B cell (primary cell): ENCODE data around the gene CERCAM. TPM values are rescaled to one million over a fixed set of nuclear protein-coding genes. Genes with fewer than 3 reads are reported as not detected.
"Not testable (repeated sequence)": the region's sequence is repeated elsewhere in the genome, so short reads cannot be mapped to it uniquely, and the experiment has no call there.

ENCODE experiments used
- ATAC-seq: fragments of 200-7000 bp; cut with Tn5 transposase; one replicate; pipeline ENCODE4 v1.10.0; 2021; ENCODE audit warnings: low read depth, mild to moderate bottlenecking, moderate number of reproducible peaks, moderate library complexity
- CTCF ChIA-PET: fragments of 350-600 bp; sonication (Branson Sonifier 250); formaldehyde crosslinking; loops from one replicate; lab custom pipeline; 2021; ENCODE audit warnings: antibody characterized with exemption, inconsistent platforms; lab: Charles Lee
- POLR2A ChIA-PET: fragments of 350-600 bp; sonication (Branson Sonifier 250); formaldehyde crosslinking; loops from one replicate; lab custom pipeline; 2021; ENCODE audit warnings: antibody characterized with exemption; lab: Charles Lee
- DNase-seq: peaks from one replicate; pipeline ENCODE4 v3.0.0; 2013
- H2AFZ ChIP-seq: 2 replicates; pipeline ENCODE4 v1.6.1; 2012; ENCODE audit warnings: mild to moderate bottlenecking, low read depth, low read length; ENCODE audit not compliant: insufficient read depth, poor library complexity, severe bottlenecking
- H3K27ac ChIP-seq, 2 donors: 1 replicate in 1 of 2; 2 replicates in 1 of 2; pipeline ENCODE4 v1.5.1; 2012 to 2013; ENCODE audit warnings: low read length in 2 of 2, mild to moderate bottlenecking in 2 of 2, moderate library complexity in 1 of 2
- H3K27me3 ChIP-seq, 4 experiments: fragments of 200-600 bp in 1 of 4; sonication (generic) in 1 of 4; replicated peaks in 1 of 4; 1 replicate in 2 of 4; 2 replicates in 2 of 4; pipeline versions ENCODE4 v1.6.1 to v1.7.0; 2013 to 2016; ENCODE audit warnings: low read length in 3 of 4, mild to moderate bottlenecking in 2 of 4, mixed read lengths in 1 of 4, moderate library complexity in 1 of 4; ENCODE audit not compliant: insufficient read depth in 4 of 4, control insufficient read depth in 3 of 4; ENCODE audit errors: control extremely low read depth in 1 of 4
- H3K36me3 ChIP-seq, 2 experiments: replicated peaks in 1 of 2; 1 replicate in 1 of 2; 2 replicates in 1 of 2; pipeline versions ENCODE4 v1.6.1 to v1.7.1; 2013; ENCODE audit warnings: low read length in 1 of 2; ENCODE audit not compliant: insufficient read depth in 2 of 2, control insufficient read depth in 1 of 2; ENCODE audit errors: control extremely low read depth in 1 of 2, extremely low read depth in 1 of 2
- H3K4me1 ChIP-seq, 2 donors: fragments of 200-600 bp in 1 of 2; sonication (generic) in 1 of 2; 1 replicate in 1 of 2; 2 replicates in 1 of 2; pipeline versions ENCODE4 v1.5.1 to v1.6.1; 2013 to 2017; ENCODE audit warnings: low read length in 2 of 2; ENCODE audit not compliant: control insufficient read depth in 2 of 2, insufficient read depth in 2 of 2
- H3K4me2 ChIP-seq: replicated peaks from 2 replicates; pipeline ENCODE3; 2012; ENCODE audit warnings: mild to moderate bottlenecking, low read depth, low read length; ENCODE audit not compliant: poor library complexity, severe bottlenecking
- H3K4me3 ChIP-seq, 5 experiments: fragments of 200-600 bp in 1 of 5; sonication (generic) in 1 of 5; 1 replicate in 3 of 5; 2 replicates in 2 of 5; pipeline versions ENCODE4 v1.5.1 to v1.7.0; 2011 to 2016; ENCODE audit warnings: low read length in 4 of 5, mild to moderate bottlenecking in 4 of 5, low read depth in 2 of 5, control low read depth in 1 of 5, moderate library complexity in 1 of 5; ENCODE audit not compliant: insufficient read depth in 1 of 5; ENCODE audit errors: control extremely low read depth in 1 of 5, extremely low read depth in 1 of 5
- H3K79me2 ChIP-seq: fragments of 200-600 bp; sonication (generic); one replicate; pipeline ENCODE4 v1.6.0; 2016; ENCODE audit warnings: low read length; ENCODE audit not compliant: control insufficient read depth, insufficient read depth
- H3K9ac ChIP-seq: fragments of 200-600 bp; sonication (generic); 2 replicates; pipeline ENCODE4 v1.6.1; 2017; ENCODE audit warnings: mild to moderate bottlenecking, low read length, moderate library complexity
- H3K9me3 ChIP-seq, 3 donors: one replicate each; pipeline versions ENCODE4 v1.6.1 to v1.7.1; 2013; ENCODE audit warnings: low read length in 2 of 3; ENCODE audit not compliant: control insufficient read depth in 2 of 3, insufficient read depth in 1 of 3; ENCODE audit errors: control extremely low read depth in 1 of 3
- H4K20me1 ChIP-seq: 2 replicates; pipeline ENCODE4 v1.6.0; 2012; ENCODE audit warnings: mild to moderate bottlenecking, low read length; ENCODE audit not compliant: insufficient read depth, control insufficient read depth, poor library complexity, severe bottlenecking
- H3K27ac Mint-ChIP-seq: one replicate; pipeline ENCODE4 v1.8.0; 2021; ENCODE audit warnings: mixed read lengths
- H3K27me3 Mint-ChIP-seq: one replicate; pipeline ENCODE4 v1.8.0; 2021; ENCODE audit warnings: mixed read lengths
- H3K4me1 Mint-ChIP-seq: one replicate; pipeline ENCODE4 v1.8.0; 2021; ENCODE audit warnings: mixed read lengths
- H3K4me3 Mint-ChIP-seq: one replicate; pipeline ENCODE4 v1.8.0; 2021; ENCODE audit warnings: mixed read lengths
- H3K9me3 Mint-ChIP-seq: one replicate; pipeline ENCODE4 v1.8.0; 2022; ENCODE audit warnings: mixed read lengths; ENCODE audit not compliant: insufficient read depth
- CTCF ChIP-seq: fragments of 200-600 bp; IDR thresholded peaks from one replicate; pipeline ENCODE4 v1.8.0; 2022; ENCODE audit warnings: antibody characterized with exemption, mild to moderate bottlenecking
- EZH2 ChIP-seq: IDR thresholded peaks from 2 replicates; pipeline ENCODE4 v1.6.1; 2012; ENCODE audit warnings: borderline replicate concordance, low read depth, mild to moderate bottlenecking, moderate library complexity, low read length; ENCODE audit not compliant: insufficient read depth, poor library complexity, severe bottlenecking
- WGBS: methylation state at CpG from one replicate; pipeline ENCODE4 v1.1.5; 2013; ENCODE audit warnings: missing lambda C conversion rate; ENCODE audit not compliant: insufficient coverage; 5-methylcytosine and 5-hydroxymethylcytosine counted together
- intact Hi-C: fragments of 100-400 bp; cut with micrococcal nuclease; formaldehyde crosslinking; loops from one replicate; pipeline ENCODE4 v1.10.0; 2022
- polyA plus RNA-seq: library from polyadenylated mRNA; depleted of rRNA; stranded (reverse); fragments of >200 nt; gene quantifications from 2 replicates; pipeline ENCODE4 v1.2.3, GENCODE V29; 2012
- total RNA-seq, 2 donors: library from RNA; stranded (reverse); fragments of 120-200 nt in 1 of 2; gene quantifications; 1 replicate in 1 of 2; 2 replicates in 1 of 2; pipeline versions ENCODE4 v1.2.3 to v1.2.4, GENCODE V29; 2013 to 2022

CERCAM gene
- total and polyA plus RNA-seq, 2 donors (not counting 1 experiment from before 2014, with no cell fraction given): 2.4 to 3.8 TPM

GRCh38 chr9:128422783-128423150 is 2.1 kb downstream of the CERCAM start:
- ChIA-PET POLR2A (interaction anchor here (0.6 kb wide), 1 partner anchor 111 kb away, joined by 3 read pairs; no protein-coding TSS in a partner anchor), CTCF (interaction anchor here (0.7 kb wide), 1 partner anchor 508 kb away, joined by 3 read pairs; no protein-coding TSS in a partner anchor)
- Histone ChIP-seq H3K4me2 (no peak overlapping the region), H3K9ac (no peak overlapping the region), H4K20me1 (no peaks in the 10 kb centered on the region), H3K4me3 (no peak overlapping the region), H3K27me3 (peaks cover 0 to 23% (median 5%) of the 10 kb centered on the region in 4 experiments), H3K79me2 (no peaks in the 10 kb centered on the region), H3K9me3 (peaks cover 0 to 8% (median 0%) of the 10 kb centered on the region in 3 donors), H2AFZ (no peak overlapping the region), H3K27ac (no peak overlapping the region), H3K4me1 (peaks cover 20 to 21% of the 10 kb centered on the region in 2 donors), H3K36me3 (no peaks in the 10 kb centered on the region)
- Mint-ChIP-seq H3K4me1 (peaks cover 7% of the 10 kb centered on the region), H3K27me3 (peaks cover 3% of the 10 kb centered on the region), H3K27ac (no peak overlapping the region), H3K4me3 (peak overlapping the region; percentile 19), H3K9me3 (no peaks in the 10 kb centered on the region)
- no peak for TF ChIP-seq CTCF
- TF ChIP-seq EZH2: no peak
- no peak for DNase-seq
- 69% methylated on average over 5 of the region's 5 CpGs for WGBS
- no peak for ATAC-seq
- intact Hi-C loops: no loop called here

GRCh38 chr9:128423356-128423755 is 2.7 kb downstream of the CERCAM start:
- CTCF ChIA-PET: interaction anchor here (0.6 kb wide), 1 partner anchor 122 kb away, joined by 4 read pairs; no protein-coding TSS in a partner anchor
- 92% methylated on average over 2 of the region's 6 CpGs for WGBS
- not testable (repeated sequence) for H3K27me3 Mint-ChIP-seq

More at GRCh38 chr9:128423356-128423755, 2.7 kb downstream of the CERCAM start:
- H3K79me2 ChIP-seq, DNase-seq, H3K4me2 ChIP-seq, H4K20me1 ChIP-seq, H3K27ac Mint-ChIP-seq, H3K36me3 ChIP-seq, ATAC-seq, H3K9me3 ChIP-seq, H3K4me3 Mint-ChIP-seq, H3K9me3 Mint-ChIP-seq, H3K9ac ChIP-seq, H3K4me1 Mint-ChIP-seq, H3K27ac ChIP-seq, H3K4me3 ChIP-seq, H2AFZ ChIP-seq, intact Hi-C loops: not testable (repeated sequence)
- POLR2A ChIA-PET: interaction anchor here (0.5 to 0.6 kb wide), 2 partner anchors 111 to 350 kb away, joined by 3 to 6 read pairs; no protein-coding TSS in a partner anchor
- Histone ChIP-seq H3K27me3 (peaks cover 0 to 23% (median 5%) of the 10 kb centered on the region in 4 experiments), H3K4me1 (peaks cover 20 to 21% of the 10 kb centered on the region in 2 donors)
